Activated CD4-positive, alpha-beta T cell treated with anti-CD3 and anti-CD28 coated beads, Interleukin-2, amount 50 U/mL, for 24 hours (primary cell): ENCODE data around the gene INIP.

Experiments
- DNase-seq, 2 donors: peaks; one replicate each; pipeline ENCODE4 v3.0.0-alpha.2; 2020; ENCODE audit warnings: low read depth in 1 of 2, low spot score in 1 of 2

INIP gene, protein sequence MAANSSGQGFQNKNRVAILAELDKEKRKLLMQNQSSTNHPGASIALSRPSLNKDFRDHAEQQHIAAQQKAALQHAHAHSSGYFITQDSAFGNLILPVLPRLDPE

GRCh38 chr9:112717661-112718331, at the start of gene INIP:
Gene INIP, minus strand, starts transcription at chr9:112718117. Its CDS starts 1,632 bp downstream, at chr9:112716485.
- DNase-seq: peak; percentile 94 to 96

GRCh38 chr9:112765281-112765680, 47.4 kb upstream of the INIP start:
- DNase-seq: no peak

DNA sequence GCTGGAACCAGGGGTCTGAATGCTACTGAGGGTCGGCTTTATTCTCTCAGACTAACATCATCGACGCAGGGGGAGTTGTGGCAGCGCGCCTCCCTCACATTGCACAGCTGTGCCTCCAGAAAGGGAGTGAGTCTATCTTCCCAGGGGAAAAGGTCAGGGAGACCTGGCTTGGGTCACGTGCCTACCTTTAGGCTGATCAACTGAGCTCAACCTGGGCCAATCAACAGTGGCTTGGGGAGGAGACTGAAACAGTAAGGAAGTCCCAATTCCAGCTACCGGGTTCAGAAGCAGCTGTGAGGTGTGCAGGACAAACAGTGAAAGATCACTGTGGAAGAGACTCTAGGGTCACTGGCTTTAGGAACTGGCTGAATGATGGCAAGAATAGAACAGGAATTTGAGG, 46.9 kb upstream of the INIP start:
- no peak for DNase-seq

- no peak for DNase-seq
These were observed 46.4 kb upstream of the INIP start for GRCh38 chr9:112764344-112764743.

GRCh38 chr9:112762726-112763518, 45.0 kb upstream of the INIP start:
- no peak for DNase-seq

DNA sequence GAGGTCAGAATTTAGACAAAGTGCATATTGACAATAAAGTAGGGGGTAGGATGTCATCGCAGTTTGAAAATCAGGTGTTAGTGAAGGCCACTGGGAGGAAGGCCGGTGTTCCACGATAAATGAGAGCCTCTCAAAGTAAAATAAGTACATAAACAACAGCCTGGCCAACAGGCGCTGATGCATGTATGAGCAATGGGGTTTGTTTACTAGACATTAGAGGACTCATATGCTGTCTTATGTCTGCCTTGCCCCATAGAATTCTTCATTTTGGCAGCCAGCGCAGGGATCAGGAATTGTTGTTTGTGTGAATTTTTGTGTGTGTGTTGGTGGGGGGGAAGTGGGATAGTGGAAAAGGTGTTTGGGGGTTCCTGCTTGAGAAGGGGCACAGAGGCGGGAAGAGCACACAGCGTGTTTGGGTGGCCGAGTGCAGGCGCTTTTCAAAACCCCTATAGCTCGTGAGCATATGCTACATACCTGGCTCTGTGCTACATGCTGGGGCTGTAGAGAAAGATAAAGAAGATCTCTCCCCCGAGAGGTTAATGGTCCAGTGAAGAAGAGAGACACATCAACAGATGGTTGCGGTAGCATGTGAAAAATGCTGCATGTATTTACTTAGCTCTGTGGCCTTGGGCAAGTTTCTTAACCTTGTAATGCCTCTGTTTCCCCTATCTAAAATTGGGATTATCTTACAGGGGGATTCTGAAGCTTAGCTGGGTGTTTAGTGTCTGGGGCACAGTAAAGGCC, 44.2 kb upstream of the INIP start:
- DNase-seq: no peak

DNA sequence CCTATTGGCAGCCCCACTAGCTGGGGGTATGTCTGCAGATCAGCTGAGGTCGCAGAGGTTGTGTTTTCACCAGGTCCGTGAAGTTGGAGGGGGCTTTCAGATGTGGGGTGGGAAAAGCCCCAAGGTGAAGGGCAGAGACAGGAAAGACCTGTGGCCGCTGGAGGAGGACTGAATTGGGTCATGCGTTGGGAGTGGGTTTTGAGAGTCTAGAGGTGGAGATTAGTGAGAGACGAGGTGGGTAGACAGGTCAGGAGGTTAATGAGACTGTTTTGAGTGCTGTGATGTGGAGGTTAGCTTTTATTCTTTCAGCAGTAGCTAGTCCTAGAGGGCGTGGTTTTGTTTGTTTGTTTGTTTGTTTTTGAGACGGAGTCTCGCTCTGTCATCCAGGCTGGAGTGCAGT, 42.9 kb upstream of the INIP start:
- DNase-seq: no peak

GRCh38 chr9:112757940-112758339, 40.0 kb upstream of the INIP start:
- DNase-seq: no peak

DNA sequence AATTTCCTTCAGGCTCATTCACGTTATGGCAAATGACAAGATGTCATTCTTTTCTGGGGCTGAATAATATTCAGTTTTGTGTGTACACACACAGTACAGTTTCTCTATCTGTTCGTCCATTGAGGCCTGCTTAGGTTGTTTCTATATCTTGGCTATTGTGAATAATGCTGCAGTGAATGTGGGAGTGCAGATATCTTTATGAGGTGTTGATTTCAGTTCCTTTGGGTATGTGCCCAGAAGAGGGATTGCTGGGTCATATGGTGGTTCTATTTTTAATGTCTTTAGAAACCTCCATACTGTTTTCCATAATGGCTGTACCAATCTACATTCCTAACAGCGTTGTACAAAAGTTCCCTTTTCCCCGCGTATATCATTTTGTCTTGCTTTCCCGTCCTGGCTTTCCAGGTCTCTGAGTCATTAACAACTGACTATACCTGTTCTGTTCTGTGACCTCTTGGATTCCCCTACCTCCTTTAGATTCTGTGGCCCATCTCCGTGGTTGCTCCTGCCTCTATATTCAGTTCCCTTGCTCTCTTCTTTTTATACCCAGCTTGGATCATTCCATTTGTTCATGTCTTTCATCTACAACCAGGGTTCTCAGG, 39.5 kb upstream of the INIP start:
- DNase-seq: no peak

DNA sequence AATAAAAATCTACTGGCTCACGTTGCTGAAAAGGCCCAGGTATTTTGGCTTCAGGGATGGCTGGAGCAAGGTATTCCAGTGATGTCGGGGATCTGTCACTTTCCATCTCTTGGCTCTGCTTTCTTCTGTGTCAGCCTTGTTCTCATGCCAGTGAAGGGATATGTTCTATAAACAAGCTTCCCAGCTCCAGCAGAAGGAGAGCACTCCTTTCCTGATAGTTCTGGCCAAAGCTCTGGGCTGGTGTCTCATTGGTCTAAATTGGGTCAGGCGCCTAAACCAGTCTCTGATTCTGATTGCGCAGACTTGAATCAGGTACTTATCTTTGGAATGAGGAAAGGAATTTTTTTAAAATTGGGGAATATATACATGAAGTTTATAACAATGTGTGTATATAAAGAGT, 37.8 kb upstream of the INIP start:
- no peak for DNase-seq

DNA sequence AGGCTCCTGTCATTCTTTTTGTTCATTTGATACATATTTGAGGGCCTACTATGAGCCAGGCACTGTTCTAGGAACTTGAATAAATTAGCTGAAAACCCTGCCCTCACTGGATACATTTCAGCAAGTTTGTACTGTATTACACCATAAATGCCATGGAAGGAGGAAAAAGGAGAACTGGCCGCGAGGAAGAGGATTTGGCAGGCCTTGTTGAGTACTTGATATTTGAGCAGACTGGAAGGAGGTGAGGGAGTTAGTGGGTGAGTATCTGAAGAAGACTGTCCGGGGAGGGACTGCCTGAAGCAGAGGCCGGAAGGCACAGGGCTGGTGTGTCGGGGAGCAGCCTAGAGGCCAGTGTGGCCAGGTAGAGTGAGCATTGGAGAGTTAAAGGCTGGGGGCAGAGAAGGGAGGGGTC, 37.1 kb upstream of the INIP start:
- DNase-seq: no peak

GRCh38 chr9:112754578-112754977, 36.7 kb upstream of the INIP start:
- peak in 1 of 2 donors; percentile 38 for DNase-seq

GRCh38 chr9:112753725-112754124, 35.8 kb upstream of the INIP start:
- DNase-seq: no peak

DNA sequence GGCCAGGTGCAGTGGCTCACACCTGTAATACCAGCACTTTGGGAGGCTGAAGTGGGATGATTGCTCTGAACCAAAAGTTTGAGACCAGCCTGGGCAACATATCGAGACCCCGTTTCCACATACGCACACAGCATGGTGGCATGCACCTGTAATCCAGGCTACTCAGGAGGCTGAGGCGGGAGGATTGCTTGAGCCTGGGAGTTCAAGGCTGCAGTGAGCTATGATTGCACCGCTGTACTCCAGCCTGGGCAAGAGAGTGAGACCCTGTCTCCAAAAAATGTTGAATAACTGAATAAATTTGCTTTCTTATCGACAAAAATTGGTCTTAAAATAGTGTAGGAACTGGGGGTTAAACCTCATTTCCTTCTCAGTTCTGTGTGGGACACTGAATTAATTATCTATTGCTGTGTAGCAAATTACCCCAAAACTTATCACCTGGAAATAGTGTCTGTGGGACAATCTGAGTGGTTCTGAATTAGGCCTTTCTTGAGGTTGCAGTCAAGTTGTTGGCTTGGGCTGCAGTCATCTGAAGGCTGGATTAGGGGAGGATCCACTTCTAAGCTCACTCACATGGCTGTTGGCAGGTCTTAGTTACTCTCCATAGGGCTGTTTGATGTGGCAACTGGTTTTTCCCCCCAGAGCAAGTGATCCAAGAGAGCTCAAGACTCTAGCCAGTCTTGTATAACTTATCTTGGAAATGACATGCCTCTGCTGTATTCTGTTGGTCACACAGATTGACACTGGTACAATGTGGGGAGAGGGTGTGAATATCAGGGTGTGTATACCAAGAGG, 34.6 kb upstream of the INIP start:
- no peak for DNase-seq

- DNase-seq: peak in 1 of 2 donors; percentile 7
These were observed 33.3 kb upstream of the INIP start for GRCh38 chr9:112751056-112751795.

DNA sequence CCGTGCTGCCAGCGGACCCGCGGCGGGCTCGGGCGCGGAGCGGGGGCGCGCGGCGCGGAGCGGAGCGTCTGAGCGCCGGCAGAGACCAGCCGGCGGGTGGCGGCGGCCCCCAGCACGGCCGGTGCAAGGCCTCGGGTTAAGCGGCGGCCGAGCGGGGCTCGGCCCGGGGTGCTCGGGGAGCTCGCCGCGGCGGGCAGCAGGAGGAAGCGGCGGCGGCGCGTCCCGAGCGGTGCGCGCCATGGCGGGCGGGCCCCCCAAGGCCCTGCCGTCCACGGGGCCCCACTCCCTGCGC, 32.8 kb upstream of the INIP start:
- no peak for DNase-seq

DNA sequence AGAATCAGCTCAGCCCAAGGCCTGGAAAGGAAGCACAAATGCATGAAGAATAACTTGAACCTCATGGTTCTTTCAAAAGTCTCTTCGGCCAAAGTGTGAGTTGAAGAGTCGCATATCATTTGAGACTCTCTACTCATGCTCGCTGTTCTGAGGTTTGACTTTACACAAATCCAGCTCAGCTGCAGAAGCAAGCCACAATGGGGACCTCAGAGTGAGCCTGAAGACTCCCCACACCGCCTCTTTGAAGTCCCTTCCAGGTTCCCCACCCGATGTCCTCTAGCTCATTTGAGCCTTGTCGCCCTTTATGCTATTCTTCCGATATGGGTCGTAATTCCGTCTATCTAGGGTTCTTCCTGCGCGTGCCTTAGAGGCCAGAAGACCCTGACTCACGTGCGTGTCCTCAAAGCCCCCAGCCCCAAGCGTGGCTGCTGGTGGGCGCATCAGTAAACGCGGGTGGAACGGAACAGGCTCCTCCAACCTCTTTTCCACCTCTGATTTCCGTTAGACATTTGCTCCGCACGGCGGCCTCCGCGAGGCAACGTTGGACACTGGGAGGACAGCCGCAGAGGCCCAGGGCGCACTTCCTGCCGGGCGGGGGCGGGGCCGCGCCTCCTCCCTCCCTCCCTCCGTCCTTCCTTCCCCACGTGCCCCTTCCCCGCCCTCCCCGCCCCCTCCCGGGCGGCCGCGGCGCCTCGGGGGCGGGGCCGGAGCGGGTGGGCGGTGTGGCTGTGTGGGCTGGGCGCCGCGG, 32.3 kb upstream of the INIP start, which contains the start of gene SNX30:
Gene SNX30, plus strand, starts transcription at position 745 of the 748 bp plus-strand sequence. CDS start 242 bp downstream, outside the sequence.
- DNase-seq: peak; percentile 28 to 41

DNA sequence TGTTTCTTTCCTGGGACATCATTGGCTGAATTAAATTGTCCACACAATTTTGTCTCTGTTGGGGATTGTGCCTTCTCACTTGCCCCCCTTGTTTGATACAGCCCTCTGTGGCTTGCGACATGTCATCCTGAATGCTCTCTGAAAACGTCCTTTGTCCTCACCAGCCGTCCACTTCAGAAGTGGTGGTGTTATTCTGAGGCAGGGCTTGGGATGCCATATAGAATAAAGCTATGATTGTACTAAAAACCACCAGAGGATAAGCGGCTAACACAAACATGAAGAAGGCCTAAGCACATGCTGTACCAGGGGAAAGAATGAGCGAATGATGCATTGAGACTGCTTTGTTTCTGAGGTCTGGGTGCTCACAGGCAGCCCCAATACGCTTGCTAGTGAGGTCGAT, 29.2 kb upstream of the INIP start:
- DNase-seq: no peak

- no peak for DNase-seq
These were observed 26.3 kb upstream of the INIP start for GRCh38 chr9:112744177-112744576.
